Activated naive CD4-positive, alpha-beta T cell (primary cell): ENCODE results near the gene ENHO.

Experiments
- DNase-seq, 4 experiments: peaks; one replicate each; lab custom pipeline; 2025; lab: John Stamatoyannopoulos, UW

Gene ENHO

DNA sequence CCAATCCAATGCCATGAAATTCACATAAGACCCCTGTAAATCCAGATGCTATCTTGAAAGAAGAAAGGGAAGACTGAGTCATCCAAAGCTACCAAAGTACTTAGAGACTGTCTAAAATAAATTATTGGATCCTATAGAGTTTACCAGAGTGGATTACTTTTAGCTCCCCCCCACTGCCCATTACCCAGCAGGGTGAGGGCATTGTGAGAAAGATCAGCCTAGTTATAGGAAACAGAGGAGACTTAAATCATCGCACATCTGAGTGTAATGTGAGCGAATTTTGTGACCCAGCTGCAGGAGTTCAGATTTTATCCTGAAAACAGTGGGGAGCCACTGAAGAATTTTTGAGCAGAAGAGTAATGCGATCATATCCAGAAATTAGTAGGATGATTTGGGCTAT lies 1.6 kb upstream of the ENHO start:
- no peak for DNase-seq

DNA sequence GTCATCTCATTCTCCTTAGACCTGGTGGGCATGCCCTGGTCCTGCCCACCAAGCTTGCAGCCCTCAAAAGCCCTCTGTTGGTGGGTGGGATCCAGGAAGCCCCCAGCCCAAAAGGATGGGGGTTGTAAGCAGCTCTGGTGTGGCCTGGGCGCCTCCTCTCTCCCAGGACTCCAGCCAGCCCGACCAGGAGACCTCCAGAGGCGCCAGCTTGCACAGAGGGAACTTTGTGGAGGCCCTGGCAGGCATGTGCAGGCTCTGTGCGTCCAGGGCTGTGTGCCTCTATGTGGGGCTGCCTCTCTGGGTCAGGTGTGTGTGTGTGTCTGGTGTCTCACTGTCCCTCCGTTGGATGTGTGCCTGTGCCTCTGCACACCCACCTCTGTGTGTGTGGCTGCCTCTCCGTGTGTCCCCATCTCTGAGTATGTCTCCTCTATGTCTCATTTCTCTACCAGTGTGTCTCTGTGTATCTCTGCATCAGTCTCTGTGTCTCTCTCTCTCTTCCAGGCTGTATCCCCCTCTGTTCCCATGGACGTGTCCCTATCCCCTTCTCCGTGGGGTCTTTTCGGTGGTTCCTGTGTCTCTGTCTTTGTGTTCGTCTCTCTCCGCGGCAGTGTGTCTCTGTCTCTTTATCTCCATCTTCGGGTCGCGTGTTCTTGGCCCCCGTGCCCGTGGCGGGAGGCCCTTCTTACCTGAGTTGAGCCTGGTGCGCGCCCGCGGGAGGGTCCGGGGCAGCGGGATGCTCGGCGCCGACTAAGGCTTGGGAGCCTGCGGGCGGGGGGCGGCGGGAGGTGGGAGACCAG lies 501 bp downstream of the ENHO start:
- DNase-seq, result no peak

DNA sequence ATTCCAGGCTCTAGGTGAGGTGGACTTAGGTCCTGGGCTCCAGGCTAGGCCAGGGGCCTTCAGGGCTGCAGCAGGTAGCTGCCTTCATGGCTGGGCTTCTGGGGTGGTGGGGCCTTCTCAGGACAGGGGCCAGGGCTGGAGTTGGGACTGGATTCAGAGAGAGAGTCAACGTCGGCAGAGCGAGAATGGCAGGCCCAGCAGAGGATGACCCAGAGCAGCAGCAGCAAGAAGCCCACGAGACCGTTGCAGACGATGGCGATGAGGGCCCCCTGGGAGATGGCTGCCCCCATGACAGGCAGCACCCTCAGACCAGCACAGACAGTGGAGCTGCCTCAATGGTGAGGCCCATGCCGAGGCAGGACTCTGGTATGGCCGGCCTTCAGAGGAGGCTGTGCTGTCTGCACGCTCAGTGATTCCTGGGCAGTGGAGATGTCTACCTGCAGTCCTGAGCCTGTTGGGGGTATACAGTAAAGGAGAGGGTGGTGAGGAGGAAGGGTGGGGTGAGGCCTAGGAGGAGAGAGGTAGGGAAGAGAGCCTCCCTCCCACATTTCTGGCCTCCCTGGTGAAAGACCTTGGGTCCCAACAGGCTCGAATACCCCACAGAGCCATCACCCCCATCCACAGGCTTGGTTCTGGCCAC lies 1.3 kb downstream of the ENHO start:
- DNase-seq, result no peak

DNA sequence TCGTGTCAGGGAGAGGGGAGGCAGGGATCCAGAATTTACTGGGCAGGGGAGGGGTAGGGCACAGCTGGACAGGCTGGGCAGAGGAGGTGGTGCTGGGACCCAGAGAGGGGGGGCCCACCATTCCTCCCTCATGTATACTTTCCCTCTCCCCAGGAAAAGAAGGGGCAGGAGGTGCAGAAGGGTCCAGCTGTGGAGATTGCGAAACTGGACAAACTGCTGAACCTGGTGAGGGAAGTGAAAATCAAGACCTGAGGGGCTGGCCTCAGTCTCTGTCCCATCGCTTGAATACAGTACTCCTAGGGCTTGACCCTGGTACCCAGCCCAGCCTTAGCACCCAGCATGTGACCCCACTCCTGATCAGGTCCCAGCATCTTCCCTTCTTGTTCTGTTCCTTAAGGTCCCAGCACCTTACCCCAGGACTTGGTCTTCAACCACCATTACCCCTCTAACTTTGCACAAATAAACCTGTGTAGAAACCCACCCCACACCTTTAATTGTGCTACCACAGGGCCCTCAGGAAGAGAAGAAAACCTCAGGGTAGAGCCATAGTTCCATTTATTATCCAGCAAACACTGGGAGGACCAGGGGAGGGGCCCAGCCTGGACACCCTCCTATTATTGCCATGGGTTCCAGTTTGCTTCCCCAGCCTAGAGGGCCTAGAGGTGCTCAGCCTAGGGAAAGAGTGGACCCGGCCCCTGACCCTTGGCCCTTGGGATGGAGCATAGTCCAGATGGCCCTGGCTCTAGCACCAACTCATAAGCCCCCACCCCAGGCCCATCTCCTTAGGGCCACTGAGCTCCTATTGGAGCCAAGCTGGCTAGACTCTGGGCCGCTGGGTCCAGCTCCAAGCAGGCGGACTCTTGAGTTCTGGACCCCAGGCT lies 2.0 kb downstream of the ENHO start:
- DNase-seq, result no peak

DNA sequence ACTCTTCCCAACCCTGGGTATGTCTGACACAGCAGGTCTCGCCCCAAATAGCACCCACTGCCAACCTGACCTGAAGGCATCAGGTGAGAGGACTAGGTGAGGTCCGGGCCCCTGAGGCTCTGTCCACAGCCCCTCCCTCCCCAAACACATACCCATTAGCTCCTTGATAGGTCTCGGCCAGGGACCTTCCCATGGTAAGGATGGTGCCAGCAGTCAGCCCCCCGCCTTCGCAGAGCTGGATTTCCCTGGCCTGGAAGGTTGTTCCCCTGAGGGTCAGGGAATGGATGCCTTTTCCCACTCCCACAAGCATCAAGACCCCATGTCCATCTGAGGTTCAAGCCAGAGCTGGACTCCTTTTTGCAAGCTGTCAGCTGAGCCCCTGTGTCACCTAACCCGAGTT lies 2.7 kb downstream of the ENHO start:
- no peak for DNase-seq

DNA sequence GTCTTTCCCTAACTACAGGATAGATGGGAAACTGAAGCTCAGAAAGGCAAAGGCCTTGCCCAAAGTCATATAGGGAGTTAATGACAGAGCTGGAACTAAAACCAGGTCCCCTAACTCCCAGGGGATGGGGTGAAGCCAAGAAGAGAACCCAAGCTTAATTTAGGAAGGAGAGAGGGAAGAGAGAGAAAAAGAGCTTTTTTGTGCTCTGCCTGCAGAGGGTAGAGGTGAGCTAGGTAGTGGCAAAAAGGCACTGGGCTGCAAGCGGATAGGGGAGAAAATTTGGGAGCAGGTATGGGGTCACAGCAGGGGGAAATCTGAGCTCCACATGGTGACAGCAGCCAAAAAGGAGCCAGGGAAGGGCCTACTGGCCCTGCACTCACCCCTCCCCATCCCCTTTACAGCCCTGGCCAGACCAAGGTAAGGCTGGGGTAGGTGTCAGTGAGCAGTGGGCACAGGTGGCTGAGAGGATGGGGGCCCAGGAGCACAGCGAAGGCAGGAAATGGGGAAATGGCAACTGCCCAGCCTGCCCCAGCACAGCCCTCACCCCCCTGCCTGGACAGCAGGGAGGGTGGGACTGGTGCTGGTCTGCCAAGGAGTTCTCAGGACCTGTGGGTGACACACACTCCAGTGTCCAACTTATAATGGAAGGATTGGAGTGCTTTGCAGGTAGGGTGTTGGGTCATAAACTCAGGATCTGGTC lies 3.3 kb downstream of the ENHO start:
- no peak for DNase-seq

DNA sequence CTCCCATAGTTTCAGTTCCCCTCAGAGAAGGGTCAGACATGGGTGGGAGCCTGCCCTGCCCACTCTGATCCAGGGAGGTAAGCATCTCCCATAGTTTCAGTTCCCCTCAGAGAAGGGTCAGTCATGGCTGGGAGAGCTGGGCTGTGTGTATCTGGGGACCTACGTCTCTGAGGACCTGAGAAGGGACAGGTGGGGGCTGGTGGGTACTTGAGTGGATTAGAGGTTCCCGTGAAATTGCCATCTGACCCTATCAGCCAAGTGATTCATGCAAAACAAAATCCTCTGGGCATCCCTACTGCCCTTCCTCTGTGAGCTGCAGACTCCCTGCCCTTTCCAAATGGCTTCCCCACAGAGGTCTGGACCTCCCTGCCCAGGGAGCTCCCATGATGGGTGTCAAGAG lies 3.9 kb downstream of the ENHO start:
- DNase-seq, result no peak

DNA sequence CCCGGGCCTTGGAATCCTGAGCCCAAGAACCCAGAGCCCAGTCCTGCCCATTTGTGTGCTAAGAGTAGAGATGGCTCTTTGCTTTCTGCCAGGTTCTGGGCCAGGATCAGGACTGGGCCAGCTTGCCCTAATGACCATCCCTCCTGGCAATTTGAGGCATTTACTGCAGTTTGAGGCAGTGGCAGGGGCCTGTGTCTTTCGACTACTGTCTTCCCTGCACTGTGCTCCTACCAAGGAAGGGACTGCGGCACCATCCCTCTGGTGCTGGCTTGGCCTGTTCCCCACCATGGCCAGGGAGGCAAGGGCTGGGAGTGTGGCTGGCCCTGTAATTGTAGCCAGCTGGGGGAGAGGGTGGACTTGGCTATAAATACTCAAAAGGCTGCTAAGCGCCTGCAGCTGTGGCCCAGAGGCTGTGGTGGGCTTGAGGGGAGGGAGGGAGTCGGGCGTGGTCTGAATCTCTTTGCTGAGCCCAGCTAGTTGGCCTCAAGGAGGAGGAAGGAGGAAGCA lies 4.6 kb downstream of the ENHO start:
- no peak for DNase-seq

DNA sequence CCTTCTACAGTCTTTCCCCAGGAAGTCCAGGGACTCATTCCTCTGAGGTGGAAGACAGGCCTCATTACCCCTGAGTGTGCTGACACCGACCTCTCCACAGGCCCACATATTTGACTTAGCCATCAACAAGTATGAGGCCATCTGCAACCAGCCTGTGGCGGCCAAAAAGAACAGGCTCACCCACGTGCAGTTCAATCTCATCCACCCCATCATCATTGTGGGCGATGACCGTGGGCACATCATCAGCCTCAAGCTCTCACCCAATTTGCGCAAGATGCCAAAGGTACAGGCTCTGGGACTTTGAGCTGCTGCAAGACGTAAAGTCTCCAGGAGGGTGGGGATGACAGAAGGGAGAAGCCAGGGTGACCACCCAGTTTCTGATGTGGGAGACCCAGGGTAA lies 5.6 kb downstream of the ENHO start:
- no peak for DNase-seq

DNA sequence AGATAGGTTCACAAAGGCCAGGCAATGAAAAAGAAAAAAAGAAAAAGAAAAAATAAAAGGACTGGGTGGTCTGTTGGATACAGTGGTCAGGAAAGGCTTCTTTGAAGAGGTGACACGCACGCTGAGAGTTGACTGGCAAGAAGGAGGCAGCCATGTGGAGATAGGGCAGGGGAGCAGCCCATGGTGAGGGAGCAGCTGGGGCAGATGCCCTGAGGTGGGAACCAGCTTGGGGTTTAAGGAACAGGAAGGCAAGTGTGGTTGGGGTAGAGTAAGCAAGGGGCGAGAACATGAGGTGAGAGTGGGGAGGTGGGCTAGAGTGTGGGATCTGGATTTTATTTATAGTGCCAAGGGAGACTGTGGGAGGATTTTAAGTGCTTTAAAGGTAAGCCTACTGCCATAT lies 6.8 kb downstream of the ENHO start:
- DNase-seq, result no peak

DNA sequence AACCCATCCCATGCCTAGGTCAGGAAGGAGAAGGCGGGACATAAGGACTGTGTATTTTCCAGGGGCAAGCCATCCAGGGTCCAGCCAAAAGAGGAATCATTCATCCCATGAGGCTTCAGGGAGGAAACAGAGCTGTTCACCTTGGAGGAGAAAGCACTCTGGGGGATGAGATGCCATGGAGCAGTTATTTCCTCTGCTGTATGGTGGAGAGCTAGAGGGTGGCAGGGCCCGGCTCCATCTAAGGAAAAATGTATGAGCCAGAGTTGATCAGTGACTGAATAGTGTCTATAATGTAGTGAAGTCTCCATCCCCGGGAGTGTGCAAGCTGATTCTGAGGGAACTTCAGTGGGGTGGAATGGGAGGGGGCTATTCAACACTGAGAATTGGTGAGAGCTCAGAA lies 8.0 kb downstream of the ENHO start:
- DNase-seq, result no peak

DNA sequence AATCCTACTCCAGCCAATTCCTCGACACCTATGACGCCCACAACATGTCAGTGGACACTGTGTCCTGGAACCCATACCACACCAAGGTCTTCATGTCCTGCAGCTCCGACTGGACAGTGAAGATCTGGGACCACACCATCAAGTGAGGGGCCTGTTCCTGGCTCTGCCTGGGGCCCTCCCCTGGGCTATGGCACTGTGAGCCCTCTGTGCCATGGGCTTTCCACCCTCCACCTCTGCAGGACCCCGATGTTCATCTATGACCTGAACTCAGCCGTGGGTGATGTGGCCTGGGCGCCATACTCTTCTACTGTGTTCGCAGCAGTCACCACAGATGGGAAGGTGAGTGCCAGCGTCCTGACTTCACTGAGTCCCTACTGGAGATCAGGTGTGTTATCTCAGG lies 8.4 kb downstream of the ENHO start:
- no peak for DNase-seq

DNA sequence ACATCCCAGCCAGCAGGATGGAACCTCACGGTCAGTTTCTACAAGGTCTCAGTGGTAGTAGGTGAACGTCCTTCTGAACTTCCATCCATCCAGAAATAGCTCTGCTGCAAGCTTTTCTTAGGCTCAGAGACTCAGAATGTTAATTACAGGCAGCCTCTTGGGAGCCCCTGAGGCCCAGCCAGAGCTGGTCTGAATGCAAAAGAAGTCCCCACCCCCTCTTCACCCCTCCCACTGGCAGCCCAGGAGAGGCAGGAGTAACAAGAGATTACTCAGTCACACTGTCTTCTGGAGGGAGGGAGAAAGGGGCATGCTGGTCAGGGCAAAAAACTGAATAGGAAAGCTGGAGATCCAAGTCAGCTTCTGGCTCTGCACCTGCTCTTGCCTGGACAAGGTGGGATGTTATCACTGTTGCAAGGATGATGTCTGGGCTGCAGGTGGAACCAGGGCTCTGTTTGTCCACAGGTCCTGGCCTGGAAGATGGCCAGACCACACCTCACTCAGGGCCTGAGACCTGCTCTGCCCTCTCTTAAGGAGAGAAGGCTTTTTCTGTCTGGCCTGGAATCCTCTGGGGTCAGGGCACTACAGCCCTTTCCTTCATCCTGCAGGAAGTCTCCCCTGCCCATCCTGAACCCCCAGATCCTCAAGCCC lies 9.1 kb downstream of the ENHO start:
- DNase-seq, result no peak

DNA sequence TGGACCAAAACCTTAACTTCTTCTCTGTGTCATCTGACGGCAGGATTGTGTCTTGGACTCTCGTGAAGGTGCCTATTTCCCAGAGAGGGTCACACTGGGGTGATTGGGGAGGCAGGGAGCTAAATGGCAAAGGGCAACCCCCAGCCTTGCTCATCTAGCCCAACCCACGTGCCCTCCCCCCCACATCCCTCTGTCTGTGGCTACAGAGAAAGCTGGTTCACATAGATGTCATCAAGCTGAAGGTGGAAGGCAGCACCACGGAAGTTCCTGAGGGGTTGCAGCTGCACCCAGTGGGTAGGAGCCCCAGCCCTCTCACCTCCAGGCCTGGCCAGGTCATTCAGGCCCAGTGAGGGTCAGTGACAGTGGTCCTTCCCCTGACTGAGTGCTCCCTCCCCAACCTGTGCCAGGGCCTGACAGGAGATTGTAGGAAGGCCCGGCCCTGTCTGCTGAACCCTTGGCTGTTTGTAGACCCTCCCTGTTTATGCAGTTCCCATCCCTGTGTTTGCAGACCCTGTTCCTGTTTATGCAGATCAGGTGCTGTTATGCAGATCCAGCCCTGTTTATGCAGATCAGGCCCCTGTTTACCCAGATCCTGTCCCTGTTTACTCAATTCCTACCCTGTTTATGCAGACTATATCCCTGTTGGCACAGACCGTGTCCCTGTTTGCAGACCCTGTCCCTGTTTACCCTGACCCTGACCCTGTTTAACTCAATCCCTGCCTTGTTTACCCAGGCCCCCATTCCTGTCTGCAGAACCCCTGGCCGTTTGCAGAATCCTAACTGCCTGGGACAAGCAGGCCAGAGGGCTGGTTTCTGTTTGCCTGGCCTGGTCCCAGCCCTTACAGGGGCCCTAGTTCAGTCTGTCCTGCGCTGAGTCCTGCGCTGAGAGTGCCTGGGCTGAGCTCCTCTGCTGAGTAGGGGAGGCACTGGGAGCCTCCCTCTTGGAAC lies 10.4 kb downstream of the ENHO start:
- no peak for DNase-seq

DNA sequence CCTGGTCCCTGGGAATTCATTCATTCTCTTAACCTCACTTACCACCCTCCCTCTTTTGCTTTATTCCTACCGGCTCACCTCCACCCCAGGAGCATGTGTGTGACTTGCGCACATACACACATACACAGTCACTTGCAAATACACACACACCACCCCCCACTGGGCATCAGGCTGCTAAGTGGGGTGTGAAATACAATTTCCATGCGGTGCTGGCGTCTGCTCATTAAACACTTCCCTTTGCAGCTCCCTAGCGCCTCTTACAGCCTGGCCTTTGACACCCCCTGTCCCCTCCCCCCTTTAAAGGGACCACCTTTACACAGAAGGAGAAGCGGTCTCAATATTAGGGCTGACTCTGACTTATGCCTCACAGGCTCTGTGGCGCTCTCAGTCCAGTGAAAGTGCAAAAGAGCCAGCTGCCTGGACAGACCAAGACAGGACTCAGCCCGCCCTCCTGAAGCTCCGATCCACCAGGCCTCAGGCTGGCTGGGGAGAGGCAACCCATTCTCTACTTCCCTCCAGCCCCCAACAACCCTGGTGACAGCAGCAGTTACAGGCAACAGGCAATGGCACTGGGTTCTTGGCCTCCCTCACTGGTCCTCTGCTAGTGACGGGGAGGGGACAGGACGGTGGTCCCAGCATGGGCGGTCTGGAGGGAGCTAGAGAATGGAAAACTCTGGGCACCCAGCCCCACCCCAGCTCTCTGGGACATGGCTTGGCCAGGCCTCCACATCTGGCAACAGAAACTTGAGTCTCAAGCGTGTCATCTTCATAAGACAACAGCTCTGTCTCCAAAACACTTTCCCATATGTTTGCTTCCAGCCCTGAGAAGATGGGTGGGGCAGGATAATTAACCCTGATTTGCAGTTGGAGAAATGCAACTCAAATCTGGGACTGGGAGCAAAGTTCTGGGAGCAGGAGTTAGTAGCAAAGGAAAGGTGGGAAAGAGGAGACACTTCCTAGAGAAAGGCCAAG lies 12.0 kb downstream of the ENHO start:
- DNase-seq, result no peak

DNA sequence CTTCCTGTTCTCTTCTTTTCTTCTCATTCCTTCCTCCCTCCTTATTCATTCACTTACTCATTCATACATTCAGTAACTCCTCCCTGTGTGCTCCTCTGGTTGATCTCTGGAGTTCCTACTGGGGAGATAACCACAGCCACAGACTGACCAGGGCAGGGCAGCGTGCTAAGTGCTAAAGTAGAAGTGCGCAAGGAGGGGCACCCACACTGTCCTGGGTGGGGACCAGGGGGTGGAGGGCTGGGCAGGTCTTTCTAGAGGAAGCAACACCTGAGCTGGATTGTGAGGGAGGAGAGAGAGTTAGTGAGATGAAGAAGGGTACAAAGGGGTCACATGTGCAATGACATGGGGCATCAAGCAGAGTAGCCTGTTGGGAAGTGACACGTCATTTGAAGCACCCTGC lies 13.8 kb downstream of the ENHO start:
- no peak for DNase-seq

DNA sequence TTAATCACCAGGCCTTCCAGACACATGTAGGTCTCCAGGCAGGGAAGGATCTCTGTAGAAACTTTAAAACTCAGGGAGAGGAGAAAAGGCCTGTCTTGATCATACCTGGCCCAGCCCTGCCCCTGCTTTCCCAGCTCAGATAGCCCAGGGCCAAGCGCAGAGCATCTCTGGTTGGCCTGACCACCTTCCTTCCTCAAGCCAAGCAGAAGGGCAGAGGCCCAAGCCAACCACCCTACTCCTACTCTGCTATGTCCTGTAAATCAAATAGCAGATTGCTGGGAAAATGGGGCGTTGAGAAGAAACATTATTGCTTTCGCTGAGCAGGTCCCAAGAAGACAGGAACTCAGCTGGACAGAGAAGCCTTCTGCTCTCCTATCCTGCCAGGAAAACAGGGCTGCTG lies 14.3 kb downstream of the ENHO start:
- no peak for DNase-seq

DNA sequence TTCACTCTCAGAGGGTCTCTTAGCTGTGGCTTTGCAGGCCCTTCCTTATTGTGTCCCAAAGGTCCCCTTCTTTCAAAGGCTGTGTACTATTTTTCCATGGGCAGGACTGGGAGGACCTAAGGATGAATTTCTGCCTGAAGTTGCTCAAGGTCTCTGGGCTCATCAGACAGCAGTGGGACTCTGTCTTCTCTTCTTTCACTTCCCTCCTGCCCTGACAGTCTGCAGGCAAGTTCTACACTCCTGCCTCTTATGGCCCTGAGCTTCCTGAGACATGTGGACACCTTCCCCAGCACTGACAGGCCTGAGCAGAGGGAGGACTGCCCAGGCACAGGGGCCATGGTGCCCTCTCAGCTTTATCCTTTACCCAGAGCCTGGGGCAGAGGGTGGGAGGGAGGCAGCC lies 14.8 kb downstream of the ENHO start:
- no peak for DNase-seq

DNA sequence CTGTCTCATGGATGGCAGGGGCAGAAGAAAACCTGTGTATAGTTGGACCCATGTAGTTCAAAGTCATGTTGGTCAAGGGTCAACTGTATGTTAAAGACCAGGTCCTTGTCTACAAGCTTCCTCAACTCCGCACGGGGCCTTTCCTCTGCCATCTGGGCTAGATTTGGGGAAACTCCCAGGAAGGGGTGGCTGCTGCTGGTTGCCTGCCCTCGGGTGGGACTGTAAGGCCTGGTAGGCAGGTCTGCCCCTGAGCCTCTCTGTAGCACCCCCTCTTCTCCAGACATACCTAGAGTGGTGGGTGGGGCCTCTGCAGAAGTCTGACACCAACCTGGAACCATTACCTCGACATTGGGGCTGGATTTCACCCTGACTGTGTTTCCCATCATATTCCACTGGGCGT lies 15.2 kb downstream of the ENHO start:
- no peak for DNase-seq
